ENCODE data around the gene TLCD4.

Gene TLCD4

GRCh38 chr1:95126846-95127245 lies 9.7 kb downstream of the TLCD4 start:
- Histone ChIP-seq H3K79me1 (replicated peaks; ENCODE audit: low read length, poor library complexity, severe bottlenecking) (peaks cover 18% of the 10 kb centered on the region), H4K8ac (ENCODE audit: low read length) (no peak overlapping the region), H3K4me3 (ENCODE audit: insufficient read depth in 1 of 2, low read depth in 1 of 2, low read length in 2 of 2) (no peak overlapping the region), H3K27me3 (ENCODE audit: control insufficient read depth in 1 of 2, insufficient read depth in 1 of 2, low read length in 2 of 2) (no peaks in the 10 kb centered on the region), H3K18ac (ENCODE audit: low read depth in 1 of 2, low read length in 2 of 2) (no peak overlapping the region), H4K91ac (ENCODE audit: low read length) (no peak overlapping the region), H2BK15ac (ENCODE audit: low read depth, poor library complexity, severe bottlenecking) (no peak overlapping the region), H2AFZ (ENCODE audit: low read depth, low read length) (no peak overlapping the region), H3K4me1 (ENCODE audit: control insufficient read depth, insufficient read depth, low read depth, low read length) (no peaks in the 10 kb centered on the region), H3K9me3 (ENCODE audit: control insufficient read depth, low read length) (no peaks in the 10 kb centered on the region), H2BK12ac (ENCODE audit: low read length in 2 of 2) (no peak overlapping the region), H2BK120ac (ENCODE audit: low read depth, low read length) (no peak overlapping the region), H3K9ac (ENCODE audit: low read length) (no peak overlapping the region), H3K14ac (ENCODE audit: low read length in 2 of 2) (no peak overlapping the region), H3K4ac (ENCODE audit: low read depth in 1 of 2, low read length in 2 of 2) (no peak overlapping the region), H3K23ac (ENCODE audit: low read length in 2 of 2) (no peak overlapping the region), H3K27ac (ENCODE audit: low read length, poor library complexity, severe bottlenecking) (no peak overlapping the region), H3K36me3 (ENCODE audit: control insufficient read depth in 1 of 2, insufficient read depth in 2 of 2, low read depth in 1 of 2, low read length in 2 of 2) (no peaks in the 10 kb centered on the region), H2AK5ac (ENCODE audit: low read length, severe bottlenecking) (no peak overlapping the region), H2BK5ac (ENCODE audit: low read depth, low read length, poor library complexity, severe bottlenecking) (no peak overlapping the region), H3K4me2 (ENCODE audit: low read length, poor library complexity, severe bottlenecking) (no peak overlapping the region)
- WGBS = 92% methylated on average over 1 of the region's 4 CpGs
- no peak for DNase-seq

DNA sequence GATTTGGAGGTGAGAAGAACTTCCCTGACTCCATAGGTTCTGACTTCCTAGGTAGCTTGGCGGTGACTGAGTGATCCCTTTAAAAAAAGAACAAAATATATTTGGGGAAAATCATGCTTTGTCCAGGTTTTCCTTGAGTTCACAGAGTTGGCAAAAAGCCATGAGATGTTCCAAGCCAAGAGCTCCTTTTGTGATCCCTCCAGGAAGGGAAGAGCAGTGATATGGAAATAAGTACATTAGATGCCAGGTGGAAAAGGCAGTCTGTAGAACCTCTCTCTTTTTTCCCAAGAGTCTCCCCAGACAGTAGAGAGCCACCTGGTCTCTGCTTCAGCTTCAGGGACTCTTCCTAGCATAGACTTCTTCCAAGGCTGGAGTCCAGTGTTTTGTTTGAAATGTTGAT lies 10.2 kb downstream of the TLCD4 start:
- Histone ChIP-seq H2BK12ac (ENCODE audit: low read length in 2 of 2) (no peak overlapping the region), H3K9ac (ENCODE audit: low read length) (no peak overlapping the region), H3K27ac (ENCODE audit: low read length, poor library complexity, severe bottlenecking) (no peak overlapping the region), H4K8ac (ENCODE audit: low read length) (no peak overlapping the region), H3K4me2 (ENCODE audit: low read length, poor library complexity, severe bottlenecking) (no peak overlapping the region), H3K79me1 (replicated peaks; ENCODE audit: low read length, poor library complexity, severe bottlenecking) (peaks cover 15% of the 10 kb centered on the region), H3K4me1 (ENCODE audit: control insufficient read depth, insufficient read depth, low read depth, low read length) (no peaks in the 10 kb centered on the region), H3K14ac (ENCODE audit: low read length in 2 of 2) (no peak overlapping the region), H3K18ac (ENCODE audit: low read depth in 1 of 2, low read length in 2 of 2) (no peak overlapping the region), H3K23ac (ENCODE audit: low read length in 2 of 2) (no peak overlapping the region), H3K4ac (ENCODE audit: low read depth in 1 of 2, low read length in 2 of 2) (no peak overlapping the region), H3K36me3 (ENCODE audit: control insufficient read depth in 1 of 2, insufficient read depth in 2 of 2, low read depth in 1 of 2, low read length in 2 of 2) (no peaks in the 10 kb centered on the region), H3K9me3 (ENCODE audit: control insufficient read depth, low read length) (no peaks in the 10 kb centered on the region), H2AFZ (ENCODE audit: low read depth, low read length) (no peak overlapping the region), H4K91ac (ENCODE audit: low read length) (no peak overlapping the region), H2AK5ac (ENCODE audit: low read length, severe bottlenecking) (no peak overlapping the region), H3K4me3 (ENCODE audit: insufficient read depth in 1 of 2, low read depth in 1 of 2, low read length in 2 of 2) (no peak overlapping the region), H2BK120ac (ENCODE audit: low read depth, low read length) (no peak overlapping the region), H3K27me3 (ENCODE audit: control insufficient read depth in 1 of 2, insufficient read depth in 1 of 2, low read length in 2 of 2) (no peaks in the 10 kb centered on the region), H2BK5ac (ENCODE audit: low read depth, low read length, poor library complexity, severe bottlenecking) (no peak overlapping the region), H2BK15ac (ENCODE audit: low read depth, poor library complexity, severe bottlenecking) (no peak overlapping the region)
- DNase-seq = no peak
- WGBS = 100% methylated on average over 1 of the region's 1 CpG

- Histone ChIP-seq H3K4me2 (ENCODE audit: low read length, poor library complexity, severe bottlenecking) (no peak overlapping the region), H2BK15ac (ENCODE audit: low read depth, poor library complexity, severe bottlenecking) (no peak overlapping the region), H3K27ac (ENCODE audit: low read length, poor library complexity, severe bottlenecking) (no peak overlapping the region), H3K27me3 (ENCODE audit: control insufficient read depth in 1 of 2, insufficient read depth in 1 of 2, low read length in 2 of 2) (no peaks in the 10 kb centered on the region), H3K36me3 (ENCODE audit: control insufficient read depth in 1 of 2, insufficient read depth in 2 of 2, low read depth in 1 of 2, low read length in 2 of 2) (no peaks in the 10 kb centered on the region), H3K9ac (ENCODE audit: low read length) (no peak overlapping the region), H3K18ac (ENCODE audit: low read depth in 1 of 2, low read length in 2 of 2) (no peak overlapping the region), H4K91ac (ENCODE audit: low read length) (no peak overlapping the region), H2AFZ (ENCODE audit: low read depth, low read length) (no peak overlapping the region), H3K4me3 (ENCODE audit: insufficient read depth in 1 of 2, low read depth in 1 of 2, low read length in 2 of 2) (no peak overlapping the region), H2AK5ac (ENCODE audit: low read length, severe bottlenecking) (no peak overlapping the region), H2BK120ac (ENCODE audit: low read depth, low read length) (no peak overlapping the region), H3K79me1 (replicated peaks; ENCODE audit: low read length, poor library complexity, severe bottlenecking) (peaks cover 16% of the 10 kb centered on the region), H3K4me1 (ENCODE audit: control insufficient read depth, insufficient read depth, low read depth, low read length) (no peaks in the 10 kb centered on the region), H2BK12ac (ENCODE audit: low read length in 2 of 2) (no peak overlapping the region), H3K4ac (ENCODE audit: low read depth in 1 of 2, low read length in 2 of 2) (no peak overlapping the region), H3K23ac (ENCODE audit: low read length in 2 of 2) (no peak overlapping the region), H3K9me3 (ENCODE audit: control insufficient read depth, low read length) (no peaks in the 10 kb centered on the region), H2BK5ac (ENCODE audit: low read depth, low read length, poor library complexity, severe bottlenecking) (no peak overlapping the region), H4K8ac (ENCODE audit: low read length) (no peak overlapping the region), H3K14ac (ENCODE audit: low read length in 2 of 2) (no peak overlapping the region)
- DNase-seq = no peak
- WGBS = 93% methylated on average over 1 of the region's 1 CpG
Observed at GRCh38 chr1:95132762-95133161, 15.6 kb downstream of the TLCD4 start.

DNA sequence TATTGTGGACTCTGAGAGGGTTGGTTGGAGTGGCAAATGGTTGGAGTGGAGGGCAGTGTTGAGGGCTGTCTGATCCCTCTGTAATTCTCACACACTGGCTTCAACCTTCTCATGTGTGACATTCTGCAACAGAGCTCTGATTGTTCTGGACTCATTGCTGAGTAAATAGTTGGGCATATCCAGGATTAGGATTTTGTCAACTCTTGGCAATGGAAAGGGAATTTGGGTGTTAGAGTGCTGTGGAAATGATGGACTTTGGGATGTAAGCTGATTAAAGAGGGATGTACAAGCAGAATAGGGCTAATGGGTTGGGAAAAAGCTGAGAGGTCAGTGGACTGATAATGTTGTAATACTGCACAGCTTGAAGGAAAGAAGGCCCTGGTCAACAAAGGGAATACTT lies 16.5 kb downstream of the TLCD4 start:
- no peak for DNase-seq
- Histone ChIP-seq H3K4me1 (ENCODE audit: control insufficient read depth, insufficient read depth, low read depth, low read length) (no peaks in the 10 kb centered on the region), H3K4ac (ENCODE audit: low read depth in 1 of 2, low read length in 2 of 2) (no peak overlapping the region), H2BK15ac (ENCODE audit: low read depth, poor library complexity, severe bottlenecking) (no peak overlapping the region), H2BK12ac (ENCODE audit: low read length in 2 of 2) (no peak overlapping the region), H3K27me3 (ENCODE audit: control insufficient read depth in 1 of 2, insufficient read depth in 1 of 2, low read length in 2 of 2) (no peaks in the 10 kb centered on the region), H4K8ac (ENCODE audit: low read length) (no peak overlapping the region), H3K9me3 (ENCODE audit: control insufficient read depth, low read length) (no peaks in the 10 kb centered on the region), H3K9ac (ENCODE audit: low read length) (no peak overlapping the region), H3K14ac (ENCODE audit: low read length in 2 of 2) (no peak overlapping the region), H3K18ac (ENCODE audit: low read depth in 1 of 2, low read length in 2 of 2) (no peak overlapping the region), H2BK5ac (ENCODE audit: low read depth, low read length, poor library complexity, severe bottlenecking) (no peak overlapping the region), H2AK5ac (ENCODE audit: low read length, severe bottlenecking) (no peak overlapping the region), H3K36me3 (ENCODE audit: control insufficient read depth in 1 of 2, insufficient read depth in 2 of 2, low read depth in 1 of 2, low read length in 2 of 2) (no peaks in the 10 kb centered on the region), H3K4me2 (ENCODE audit: low read length, poor library complexity, severe bottlenecking) (no peak overlapping the region), H3K23ac (ENCODE audit: low read length in 2 of 2) (no peak overlapping the region), H3K27ac (ENCODE audit: low read length, poor library complexity, severe bottlenecking) (no peak overlapping the region), H2BK120ac (ENCODE audit: low read depth, low read length) (no peak overlapping the region), H3K79me1 (replicated peaks; ENCODE audit: low read length, poor library complexity, severe bottlenecking) (peaks cover 14% of the 10 kb centered on the region), H4K91ac (ENCODE audit: low read length) (no peak overlapping the region), H2AFZ (ENCODE audit: low read depth, low read length) (no peak overlapping the region), H3K4me3 (ENCODE audit: insufficient read depth in 1 of 2, low read depth in 1 of 2, low read length in 2 of 2) (no peak overlapping the region)
